GM21390 (cell line): ENCODE results near the gene FNBP1.
"Not testable (repeated sequence)": the region's sequence is repeated elsewhere in the genome, so short reads cannot be mapped to it uniquely, and the experiment has no call there.

Source experiments
- ATAC-seq: cut with Tn5 transposase; IDR thresholded peaks from one replicate; pipeline ENCODE4 v1.9.1; 2021; ENCODE audit not compliant: unreplicated experiment

The FNBP1 gene

DNA sequence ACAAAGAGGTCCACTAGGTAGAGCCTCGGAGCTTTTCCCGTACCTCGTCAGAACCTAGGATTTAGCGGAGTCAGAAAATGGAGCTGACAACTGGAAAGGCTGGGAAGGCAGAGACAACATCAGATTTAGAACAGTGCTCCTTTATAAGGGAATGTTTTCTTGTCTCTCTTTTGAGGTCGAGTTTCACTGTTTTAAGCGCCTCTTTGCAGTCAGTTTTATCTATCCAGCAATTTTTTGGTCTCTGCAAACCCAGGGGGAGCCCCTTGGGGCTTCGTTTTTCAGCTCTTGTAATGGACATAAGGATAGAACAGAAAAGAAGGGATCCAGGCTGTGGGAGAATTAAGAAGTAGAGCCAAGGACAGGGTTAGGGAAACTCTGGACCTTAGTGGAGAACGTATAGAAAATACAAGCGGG, 80.5 kb downstream of the FNBP1 start:
- no peak for ATAC-seq

DNA sequence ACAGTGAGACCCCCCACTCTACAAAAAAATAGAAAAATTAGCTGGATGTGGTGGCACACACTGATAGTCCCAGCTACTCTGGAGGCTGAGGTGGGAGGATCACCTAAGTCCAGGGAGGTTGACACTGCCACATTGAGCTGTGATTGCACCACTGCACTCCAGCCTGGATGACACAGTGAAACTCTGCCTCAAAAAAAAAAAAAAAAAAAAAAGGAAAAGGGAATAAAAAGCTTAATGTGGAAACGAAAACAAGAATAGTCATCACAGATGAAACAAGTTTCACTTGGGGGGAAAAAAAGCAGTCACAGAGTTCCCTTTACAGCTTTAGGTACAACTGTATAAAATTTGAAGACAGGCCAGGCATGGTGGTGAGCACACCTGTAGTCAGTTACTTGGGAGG, 84.2 kb downstream of the FNBP1 start:
- ATAC-seq, result no peak

DNA sequence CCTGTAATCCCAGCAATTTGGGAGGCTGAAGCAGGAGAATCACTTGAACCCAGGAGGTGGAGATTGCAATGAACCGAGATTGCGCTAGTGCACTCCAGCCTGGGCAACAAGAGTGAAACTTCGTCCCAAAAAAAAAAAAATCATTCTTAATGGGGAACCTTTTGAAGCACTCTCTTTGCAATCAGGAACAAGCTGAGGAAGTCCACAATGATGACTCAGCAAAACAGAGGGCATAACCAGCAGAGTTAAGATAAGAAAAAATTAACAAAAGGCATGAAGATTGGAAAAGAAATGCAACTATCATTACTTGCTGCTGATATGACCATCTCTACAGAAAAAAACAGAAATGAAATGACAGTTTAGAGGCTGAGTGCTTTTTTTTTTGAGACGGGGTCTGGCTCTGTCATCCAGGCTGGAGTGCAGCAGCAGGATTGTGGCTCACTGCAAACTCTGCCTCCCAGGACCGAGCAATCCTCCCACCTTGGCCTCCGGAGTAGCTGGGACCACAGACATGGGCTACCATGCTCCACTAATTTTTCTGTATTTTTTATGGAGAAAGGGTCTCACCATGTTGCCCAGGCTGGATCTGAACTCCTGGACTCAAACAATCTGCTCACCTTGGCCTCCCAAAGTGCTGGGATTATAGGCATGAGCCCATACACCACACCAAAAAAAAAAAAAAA, 88.0 kb downstream of the FNBP1 start:
- no peak for ATAC-seq

DNA sequence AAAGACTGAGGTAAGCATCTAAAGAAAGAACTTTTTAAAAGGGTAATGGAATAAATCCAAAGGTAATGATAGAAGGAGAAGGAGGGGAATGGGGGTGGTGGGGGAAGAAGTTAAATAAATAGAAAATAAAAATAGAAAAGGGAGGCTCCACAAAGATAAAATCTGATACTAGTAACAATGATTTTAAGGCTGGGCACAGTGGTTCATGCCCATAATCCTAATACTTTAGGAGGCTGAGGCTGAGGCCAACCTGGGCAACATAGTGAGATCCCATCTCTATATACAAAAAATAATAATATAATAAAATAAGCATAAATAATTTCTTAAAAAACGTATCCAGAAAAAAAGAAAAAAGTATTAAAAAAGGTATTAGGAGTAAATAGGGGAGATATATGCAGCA, 89.3 kb downstream of the FNBP1 start:
- no peak for ATAC-seq

DNA sequence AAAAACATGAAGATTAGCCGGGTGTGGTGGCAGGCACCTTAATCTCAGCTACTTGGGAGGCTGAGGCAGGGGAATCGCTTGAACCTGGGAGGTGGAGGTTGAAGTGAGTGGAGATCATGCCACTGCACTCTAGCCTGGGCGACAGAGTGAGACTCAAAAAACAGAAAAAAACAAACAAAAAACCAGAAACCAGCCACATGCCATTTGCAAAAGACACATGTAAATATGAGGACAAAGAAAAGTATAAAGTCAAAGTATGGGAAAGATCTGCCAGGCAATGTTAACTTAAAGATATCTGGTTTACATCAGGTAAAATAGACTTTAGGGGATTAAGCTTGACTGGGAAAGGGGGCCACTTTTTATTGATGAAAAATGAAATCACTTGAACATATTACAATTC, 90.7 kb downstream of the FNBP1 start:
- no peak for ATAC-seq

DNA sequence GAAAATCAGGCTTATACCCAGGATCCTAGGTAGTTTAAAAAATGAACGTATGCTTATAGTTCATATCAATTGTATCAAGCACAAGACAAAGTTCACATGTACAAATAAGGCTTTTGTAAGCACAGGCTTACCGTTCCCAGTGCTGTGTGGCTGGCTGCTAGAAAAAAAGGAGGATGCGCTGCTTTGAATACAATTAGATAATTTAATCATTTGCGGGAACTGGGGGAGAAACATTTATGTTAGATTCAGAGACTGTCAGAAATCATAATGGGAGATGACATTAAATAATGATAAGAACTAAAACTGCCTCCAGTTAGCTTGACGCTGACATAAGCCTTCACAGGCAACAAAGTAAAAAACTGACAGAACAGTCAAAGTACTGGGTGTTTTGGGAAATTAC, 93.2 kb downstream of the FNBP1 start:
- ATAC-seq, result no peak

DNA sequence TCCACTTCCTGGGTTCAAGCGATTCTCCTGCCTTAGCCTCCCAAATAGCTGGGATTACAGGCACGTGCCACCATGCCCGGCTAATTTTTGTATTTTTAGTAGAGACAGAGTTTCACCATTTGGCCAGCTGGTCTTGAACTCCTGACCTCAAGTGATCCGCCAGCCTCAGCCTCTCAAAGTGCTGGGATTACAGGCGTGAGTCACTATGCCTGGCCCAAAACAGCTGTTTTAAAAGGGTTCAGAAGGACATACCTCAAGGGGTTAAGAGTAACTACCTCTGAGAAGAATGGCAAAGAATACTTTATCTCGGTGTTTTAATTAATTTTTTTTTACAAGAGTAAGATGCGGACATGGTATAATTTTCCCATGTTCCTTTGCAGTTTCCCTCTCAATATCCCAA, 94.4 kb downstream of the FNBP1 start:
- not testable (repeated sequence) for ATAC-seq

DNA sequence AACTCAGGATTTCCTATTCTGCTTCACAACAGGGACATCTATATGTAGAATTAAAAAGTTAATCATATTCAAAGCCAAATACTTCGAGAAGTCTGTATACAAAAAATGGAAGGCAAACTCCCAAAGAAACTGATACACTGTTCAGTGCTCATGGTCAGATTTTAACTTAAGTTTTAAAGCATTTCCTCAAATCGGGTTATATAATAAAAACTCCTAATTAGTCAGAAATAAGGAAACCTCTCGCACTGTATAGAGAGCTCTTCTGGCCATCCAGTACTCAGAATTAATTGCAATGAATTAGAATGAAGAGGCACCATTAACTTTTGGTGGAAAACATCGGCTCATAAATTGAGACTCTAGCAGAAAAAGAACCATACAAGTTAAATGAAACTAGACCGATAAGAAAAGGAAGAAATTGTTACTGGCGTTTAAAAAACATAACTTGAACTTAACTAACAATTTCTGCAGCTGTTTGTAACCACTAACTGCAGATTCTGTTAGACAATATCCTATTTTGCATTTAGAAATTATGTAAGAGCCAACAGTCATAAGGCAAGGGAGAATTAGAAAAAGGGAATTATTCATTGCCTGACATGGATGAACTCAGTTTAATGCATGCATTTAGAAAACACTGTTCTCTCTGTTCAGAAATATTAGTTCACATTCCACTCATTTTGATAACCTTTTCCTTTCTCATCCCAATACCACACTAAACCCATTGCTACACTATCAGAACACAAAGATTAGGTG, 96.6 kb downstream of the FNBP1 start:
- no peak for ATAC-seq

DNA sequence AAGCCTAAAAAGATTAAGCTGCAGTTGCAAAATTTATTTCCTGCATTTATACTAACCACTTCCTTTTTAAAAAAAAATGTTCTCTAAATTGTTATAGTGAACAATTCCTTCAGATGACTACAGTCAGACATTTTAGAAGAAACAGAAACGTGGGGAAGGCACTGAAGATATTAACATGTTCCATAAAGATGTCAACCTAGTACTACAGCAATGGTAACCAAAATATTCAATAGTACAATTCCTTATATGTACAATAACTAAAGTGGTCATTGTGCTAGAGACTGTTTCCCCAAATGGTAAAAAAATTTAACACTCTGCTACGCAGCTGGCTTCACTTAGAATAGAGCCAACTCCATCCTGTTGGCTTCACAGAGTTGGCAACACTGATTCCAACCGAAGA, 97.7 kb downstream of the FNBP1 start:
- no peak for ATAC-seq

DNA sequence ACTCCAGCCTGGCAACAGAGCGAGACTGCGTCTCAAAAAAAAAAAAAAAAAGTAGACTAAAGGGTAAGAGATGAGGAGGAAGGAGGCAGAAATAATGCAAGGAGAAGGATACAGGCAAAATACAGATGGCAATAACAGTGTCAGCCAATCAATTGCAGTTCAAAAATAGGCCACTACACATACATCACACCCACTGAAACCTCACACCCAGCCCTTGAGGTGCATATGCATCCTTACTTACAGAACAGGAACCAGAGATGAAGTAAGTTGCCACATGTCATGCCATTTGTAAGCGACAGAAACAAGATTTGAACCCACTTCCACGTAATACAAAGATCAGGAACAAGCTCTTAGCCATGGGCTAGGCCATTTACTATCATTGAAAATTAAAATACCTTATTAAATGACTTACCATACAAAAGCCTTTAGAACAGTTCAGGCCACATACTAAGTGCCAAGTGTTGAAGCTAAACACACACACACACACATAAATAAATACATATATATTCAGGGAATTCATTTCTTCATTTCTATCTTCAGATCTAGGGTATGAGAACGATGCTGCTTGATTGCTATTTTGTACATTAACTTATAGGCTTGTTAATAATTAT, 98.4 kb downstream of the FNBP1 start:
- ATAC-seq, result no peak

DNA sequence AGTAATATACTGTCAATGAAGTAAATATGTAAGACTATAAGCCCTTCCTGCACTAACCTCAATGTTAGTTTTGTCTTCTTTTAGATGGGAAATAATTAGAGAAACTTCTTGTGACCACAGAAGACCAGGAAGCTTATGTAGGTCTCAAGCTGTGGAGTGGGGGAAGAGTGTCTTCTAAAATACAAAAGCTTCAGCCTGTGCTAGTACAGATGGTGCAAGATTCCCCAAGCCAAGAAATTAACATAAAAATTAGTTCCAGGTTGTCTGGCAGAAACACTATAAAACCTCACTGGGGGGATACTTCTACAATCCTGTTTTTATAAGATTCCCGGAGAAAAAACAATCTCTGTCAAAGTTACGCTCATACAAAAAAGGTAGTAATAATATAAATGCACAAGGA, 103.6 kb downstream of the FNBP1 start:
- no peak for ATAC-seq

DNA sequence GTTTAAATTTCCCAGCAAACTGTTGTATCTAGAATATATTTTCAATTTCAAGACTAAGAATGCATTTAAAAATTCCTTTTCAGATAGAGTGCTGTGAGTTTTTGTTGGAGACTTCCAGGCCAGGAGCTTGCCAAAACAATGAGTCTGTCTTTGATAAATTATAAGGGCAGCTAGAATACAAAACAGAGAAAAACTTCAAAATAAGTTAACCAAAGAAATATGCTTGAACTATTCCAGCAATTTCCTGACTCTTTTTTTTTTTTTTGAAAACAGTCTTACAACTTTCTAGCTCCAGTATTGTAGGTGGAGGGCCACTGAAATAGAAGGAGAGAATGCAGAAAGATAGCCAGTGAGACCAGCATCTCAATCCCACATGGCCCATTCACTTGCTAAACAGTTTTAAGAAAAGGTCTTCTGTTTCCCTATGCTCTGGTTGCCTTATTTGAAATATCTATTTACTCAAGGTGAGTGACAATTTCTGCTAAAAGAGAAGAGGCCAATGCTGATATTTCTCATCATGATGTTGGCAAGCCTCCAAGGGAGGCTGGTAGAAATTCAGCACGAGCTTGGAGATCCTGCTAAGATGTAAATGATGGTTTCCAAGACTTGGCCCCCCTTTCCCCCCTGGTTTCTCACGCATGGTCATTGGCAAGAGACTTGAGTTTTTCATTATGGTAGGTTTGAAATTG, 104.6 kb downstream of the FNBP1 start:
- no peak for ATAC-seq

DNA sequence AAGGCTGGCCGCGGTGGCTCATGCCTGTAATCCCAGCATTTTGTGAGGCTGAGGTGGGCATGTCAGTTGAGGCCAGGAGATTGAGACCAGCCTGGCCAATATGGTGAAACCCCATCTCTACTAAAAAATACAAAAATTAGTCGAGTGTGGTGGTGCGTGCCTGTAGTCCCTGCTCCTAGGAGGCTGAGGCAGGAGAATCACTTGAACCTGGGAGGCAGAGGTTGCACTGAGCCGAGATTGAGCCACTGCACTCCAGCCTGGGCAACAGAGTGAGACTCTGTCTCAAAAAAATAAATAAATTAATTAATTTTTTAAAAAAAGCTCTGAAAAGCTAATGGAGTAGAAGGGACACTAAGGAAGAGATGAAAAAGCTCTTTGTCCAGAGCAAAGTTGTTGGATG, 105.1 kb downstream of the FNBP1 start:
- not testable (repeated sequence) for ATAC-seq

DNA sequence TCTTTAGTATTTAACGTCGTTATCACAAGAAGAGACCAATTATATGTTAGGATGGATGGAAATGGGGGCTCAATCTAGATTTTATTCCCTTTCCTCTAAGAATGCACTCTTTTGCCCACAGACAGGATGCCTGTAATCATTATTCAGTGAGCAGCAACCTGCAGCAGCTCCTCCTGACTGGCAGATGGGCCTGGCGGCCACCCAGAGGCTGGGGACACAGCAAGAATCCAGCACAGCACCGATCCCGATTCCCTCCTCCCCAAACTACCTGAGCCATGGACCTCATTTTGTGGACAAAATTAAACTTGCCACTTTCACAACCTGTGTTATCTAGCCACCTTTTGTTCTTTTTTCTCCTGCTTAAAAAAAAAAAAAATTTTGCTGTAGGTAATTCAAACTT, 106.8 kb downstream of the FNBP1 start:
- ATAC-seq, result no peak

DNA sequence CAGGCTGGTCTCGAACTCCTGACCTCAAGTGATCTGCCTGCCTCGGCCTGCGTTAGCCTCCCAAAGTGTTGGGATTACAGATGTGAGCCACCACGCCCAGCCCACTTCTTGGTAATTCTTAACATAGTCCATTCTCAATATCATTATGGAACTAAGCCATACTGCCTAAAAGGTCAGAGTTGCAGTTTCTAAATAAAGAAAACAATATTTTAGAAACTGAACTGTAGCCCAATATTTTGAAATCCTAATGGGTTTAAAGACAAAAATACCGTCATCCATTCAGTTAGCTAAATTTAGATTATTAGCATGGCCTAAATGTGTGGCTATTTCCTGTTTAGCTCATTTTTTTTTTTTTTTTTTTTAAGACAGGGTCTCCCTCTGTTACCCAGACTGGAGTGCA, 108.2 kb downstream of the FNBP1 start:
- no peak for ATAC-seq

DNA sequence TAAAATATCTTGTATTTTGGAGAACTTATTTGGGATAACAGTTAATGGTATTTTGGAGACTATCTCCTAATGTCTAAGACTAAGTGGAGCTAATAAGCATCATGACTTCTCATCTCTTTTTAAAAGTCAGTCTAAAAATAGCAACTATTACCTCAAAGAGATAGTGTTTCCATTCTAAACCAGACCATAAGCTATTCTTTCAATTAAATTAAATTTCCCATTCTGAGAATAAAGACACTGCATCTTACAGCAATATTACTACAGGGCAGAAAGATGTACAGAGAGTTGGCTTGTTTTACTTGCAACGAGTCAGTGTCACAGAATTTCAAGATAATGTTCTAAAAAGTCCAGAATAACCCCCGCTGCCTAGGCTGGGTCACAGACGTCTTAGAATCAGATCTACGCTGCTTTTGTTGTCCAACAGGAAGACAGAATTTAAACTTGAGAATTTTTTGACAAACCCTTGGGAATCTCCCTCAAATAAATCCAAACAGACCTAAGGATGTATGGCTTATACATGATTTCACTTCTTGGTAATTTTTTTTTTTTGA, 108.9 kb downstream of the FNBP1 start:
- ATAC-seq, result no peak

DNA sequence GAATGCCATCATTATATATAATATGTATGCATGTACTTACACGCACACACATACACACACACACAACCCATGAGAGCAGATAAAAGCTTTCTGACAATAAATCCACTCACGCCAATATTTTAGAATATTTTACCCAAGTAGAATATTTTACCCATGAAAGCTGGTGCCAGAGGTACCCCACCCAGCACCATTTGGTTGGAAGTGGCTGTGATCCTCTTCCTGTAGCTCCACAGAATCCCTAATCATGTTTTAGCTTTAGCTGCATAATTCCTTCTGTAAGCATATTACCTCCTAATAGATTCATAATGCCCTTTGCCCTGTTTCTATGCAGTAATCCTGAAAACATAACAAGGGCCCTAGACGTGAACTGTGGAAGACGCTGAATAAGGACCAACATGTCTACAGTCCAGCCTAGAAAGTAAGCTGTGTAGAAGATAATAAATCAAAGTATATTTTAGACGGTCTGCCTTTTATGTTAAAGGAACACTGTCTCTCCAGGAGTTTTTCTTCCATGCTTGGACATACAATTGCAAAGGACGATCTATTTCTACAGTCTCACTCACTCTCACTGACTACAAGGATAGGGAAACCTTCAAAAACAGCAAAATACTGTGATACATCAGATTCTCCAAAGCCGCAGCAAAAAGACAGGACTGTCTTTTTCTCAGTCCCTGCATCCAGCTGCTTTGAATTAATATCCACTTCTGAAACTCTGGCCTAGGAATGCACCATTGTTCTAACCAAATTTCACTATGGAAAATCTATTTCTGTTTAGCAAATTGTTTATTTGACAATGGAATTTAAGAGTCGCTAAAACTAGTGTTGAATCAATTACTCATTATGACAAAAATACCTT, 109.6 kb downstream of the FNBP1 start:
- no peak for ATAC-seq

DNA sequence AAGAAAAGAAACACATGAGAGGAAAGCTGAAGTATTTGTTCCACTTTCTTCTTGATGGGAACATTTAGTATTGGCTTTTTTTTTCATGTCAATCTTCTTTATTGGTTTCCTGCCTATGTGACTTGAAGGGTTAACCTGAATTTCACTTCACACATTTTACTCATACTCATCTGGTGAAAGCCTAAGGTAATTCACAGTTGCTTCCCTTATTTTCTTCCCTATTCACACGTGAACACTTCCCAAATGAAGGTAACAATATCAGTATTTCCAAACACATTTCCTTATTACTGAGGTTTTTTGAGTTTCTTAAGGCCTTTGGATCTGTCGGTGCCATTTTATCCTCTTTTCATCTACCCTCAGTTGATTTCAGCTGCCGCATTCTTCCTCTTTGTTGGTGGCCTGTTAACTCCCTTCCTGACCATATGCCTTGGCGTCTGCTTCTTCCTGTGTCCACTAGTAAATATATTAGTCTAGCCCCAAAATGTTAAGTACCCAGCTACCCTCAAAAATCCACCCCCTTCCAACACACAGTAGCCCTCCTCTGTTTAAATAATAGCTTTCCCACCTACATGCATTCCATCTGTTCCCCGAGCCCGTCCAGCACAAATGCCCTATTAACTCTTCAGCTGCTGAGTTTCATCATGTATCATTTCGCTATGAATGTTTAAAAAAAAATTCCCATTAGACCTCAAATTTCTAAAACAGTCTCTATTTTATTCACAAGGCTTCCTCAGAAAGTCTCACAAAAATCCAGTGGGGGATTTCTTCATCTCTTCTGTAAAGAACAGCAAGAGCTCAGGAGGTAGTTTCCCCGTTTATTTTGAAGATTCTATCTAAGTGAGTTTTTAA, 110.5 kb downstream of the FNBP1 start:
- no peak for ATAC-seq

DNA sequence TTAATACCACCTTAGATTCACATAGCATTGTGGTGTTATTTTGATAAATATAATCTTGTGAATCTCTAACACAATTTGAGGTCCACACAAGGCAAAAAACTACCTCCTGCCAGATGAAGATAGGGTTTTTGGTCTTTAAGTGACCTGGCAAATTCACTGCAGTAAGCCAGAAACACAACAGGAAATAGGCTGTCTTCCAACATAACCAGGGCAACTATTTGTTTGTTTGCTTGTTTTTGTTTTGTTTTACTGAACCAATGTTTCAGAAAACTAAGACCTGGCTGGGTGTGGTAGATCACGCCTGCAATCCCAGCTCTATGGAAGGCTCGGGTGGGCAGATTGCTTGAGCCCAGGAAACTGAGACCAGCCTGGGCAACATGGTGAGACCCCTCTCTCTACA, 112.2 kb downstream of the FNBP1 start:
- ATAC-seq, result no peak
